Measurements from ENCODE around the gene TKTL1.
"Not testable (repeated sequence)": the region's sequence is repeated elsewhere in the genome, so short reads cannot be mapped to it uniquely, and the experiment has no call there.

TKTL1 gene

GRCh38 chrX:154295664-154296310, at the start of gene TKTL1:
Gene TKTL1, plus strand, starts transcription at chrX:154295795. Its CDS starts 65 bp downstream, at chrX:154295860.
- H3K4me3 ChIP-seq (replicated peaks; ENCODE audit: low read depth, low read length) = no peak within 1 kb of the TSS
- no peak for DNase-seq (ENCODE audit: low read depth)
- no peak for TF ChIP-seq CTCF (IDR thresholded peaks at IDR 0.05; ENCODE audit: low read length, missing control alignments)

- not testable (repeated sequence) for H3K4me3 ChIP-seq (replicated peaks; ENCODE audit: low read depth, low read length); DNase-seq (ENCODE audit: low read depth)
Measured at GRCh38 chrX:154247377-154248045, 48.1 kb upstream of the TKTL1 start.

GRCh38 chrX:154248076-154248475, 47.5 kb upstream of the TKTL1 start:
- not testable (repeated sequence) for H3K4me3 ChIP-seq (replicated peaks; ENCODE audit: low read depth, low read length); DNase-seq (ENCODE audit: low read depth)

- not testable (repeated sequence) for DNase-seq (ENCODE audit: low read depth); H3K4me3 ChIP-seq (replicated peaks; ENCODE audit: low read depth, low read length)
Measured at GRCh38 chrX:154257282-154257681, 38.3 kb upstream of the TKTL1 start, which contains the start of gene OPN1MW3. Gene OPN1MW3, plus strand, starts transcription at chrX:154257582. Its CDS starts 38 bp downstream, at chrX:154257620.

GRCh38 chrX:154258711-154259110, 36.9 kb upstream of the TKTL1 start:
- DNase-seq (ENCODE audit: low read depth); H3K4me3 ChIP-seq (replicated peaks; ENCODE audit: low read depth, low read length): not testable (repeated sequence)

- not testable (repeated sequence) for H3K4me3 ChIP-seq (replicated peaks; ENCODE audit: low read depth, low read length); DNase-seq (ENCODE audit: low read depth)
Measured at GRCh38 chrX:154263072-154263471, 32.5 kb upstream of the TKTL1 start.

GRCh38 chrX:154269245-154269644, 26.4 kb upstream of the TKTL1 start:
- not testable (repeated sequence) for H3K4me3 ChIP-seq (replicated peaks; ENCODE audit: low read depth, low read length); DNase-seq (ENCODE audit: low read depth)

GRCh38 chrX:154284489-154285338, 10.9 kb upstream of the TKTL1 start:
- not testable (repeated sequence) for DNase-seq (ENCODE audit: low read depth); H3K4me3 ChIP-seq (replicated peaks; ENCODE audit: low read depth, low read length)

GRCh38 chrX:154286406-154286805, 9.2 kb upstream of the TKTL1 start:
- H3K4me3 ChIP-seq (replicated peaks; ENCODE audit: low read depth, low read length) = not testable (repeated sequence)

GRCh38 chrX:154294791-154295574, 612 bp upstream of the TKTL1 start, which contains the start of gene TEX28:
Gene TEX28, minus strand, starts transcription at chrX:154295124. Its CDS starts 3,007 bp downstream, at chrX:154292117.
- TF ChIP-seq CTCF (IDR thresholded peaks at IDR 0.05; ENCODE audit: low read length, missing control alignments) = no peak
- no peak within 1 kb of the TSS for H3K4me3 ChIP-seq (replicated peaks; ENCODE audit: low read depth, low read length)
- no peak for DNase-seq (ENCODE audit: low read depth)

More at GRCh38 chrX:154286406-154286805, 9.2 kb upstream of the TKTL1 start:
- not testable (repeated sequence) for DNase-seq (ENCODE audit: low read depth)

All from fibroblast of pulmonary artery (primary cell).